Forelimb muscle (tissue), 1 donor: ENCODE results near the gene PLCZ1. TPM values are rescaled to one million over a fixed set of nuclear protein-coding genes. Genes with fewer than 3 reads are reported as not detected.
A peak's percentile ranks its signal among the peaks of the same experiment; 100 is the strongest.
"Not testable (repeated sequence)": the region's sequence is repeated elsewhere in the genome, so short reads cannot be mapped to it uniquely, and the experiment has no call there.

Experiments used
- DNase-seq: peaks from one replicate; pipeline ENCODE4 v3.0.0-alpha.2; 2013; ENCODE audit warnings: low read depth
- polyA plus RNA-seq: library from polyadenylated mRNA; unstranded; fragments of 120-200 nt; gene quantifications from one replicate; pipeline ENCODE4 v1.2.1, GENCODE V29; 2013; ENCODE audit not compliant: insufficient read length

The PLCZ1 gene
- polyA plus RNA-seq, 1 donor = 0.16 TPM

DNA sequence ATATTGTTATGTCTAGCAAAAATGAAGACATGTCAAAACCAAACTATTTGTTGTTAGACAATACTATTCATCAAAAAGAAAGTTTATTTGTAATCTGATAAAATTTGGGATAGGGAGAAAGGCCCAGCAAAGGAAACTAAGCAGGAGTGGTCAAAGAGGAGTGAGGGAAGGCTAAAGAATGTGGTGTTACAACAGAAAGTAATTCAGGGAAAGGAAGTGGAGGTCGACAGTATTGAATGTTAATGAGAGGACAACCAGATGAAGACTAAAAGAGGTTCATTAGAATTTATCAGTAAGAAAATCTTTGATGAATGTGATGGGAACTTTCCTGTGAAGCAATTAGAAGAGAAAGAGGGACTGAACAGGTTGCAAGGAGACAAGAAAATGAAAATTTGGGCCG lies 33.9 kb downstream of the PLCZ1 start:
- no peak for DNase-seq

- no peak for DNase-seq
These were observed 34.5 kb downstream of the PLCZ1 start for GRCh38 chr12:18703321-18703720.

GRCh38 chr12:18700271-18700670 lies 37.5 kb downstream of the PLCZ1 start:
- DNase-seq = no peak

GRCh38 chr12:18696971-18697602 lies 40.7 kb downstream of the PLCZ1 start:
- DNase-seq = no peak

DNA sequence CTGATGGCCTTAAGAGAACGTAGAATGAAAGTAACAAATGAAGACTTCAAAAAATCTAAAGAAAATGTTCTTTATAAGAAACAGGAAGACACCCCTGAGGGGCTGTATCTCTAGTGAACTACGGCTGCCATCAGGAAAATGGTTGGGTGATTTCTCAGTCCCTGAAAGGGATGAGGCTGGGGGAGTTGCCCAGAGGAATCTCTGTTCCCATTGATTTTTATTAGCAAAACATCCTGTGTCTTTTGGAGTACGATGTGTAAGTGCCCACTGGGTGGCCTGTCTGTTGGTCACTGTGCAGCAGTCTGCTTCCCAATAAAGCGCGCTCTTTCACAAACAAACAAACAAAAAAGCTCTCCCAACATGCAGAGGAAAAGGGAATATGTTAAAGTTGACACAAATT lies 43.8 kb downstream of the PLCZ1 start:
- not testable (repeated sequence) for DNase-seq

- DNase-seq = no peak
These were observed 47.2 kb downstream of the PLCZ1 start for GRCh38 chr12:18690653-18691052.

DNA sequence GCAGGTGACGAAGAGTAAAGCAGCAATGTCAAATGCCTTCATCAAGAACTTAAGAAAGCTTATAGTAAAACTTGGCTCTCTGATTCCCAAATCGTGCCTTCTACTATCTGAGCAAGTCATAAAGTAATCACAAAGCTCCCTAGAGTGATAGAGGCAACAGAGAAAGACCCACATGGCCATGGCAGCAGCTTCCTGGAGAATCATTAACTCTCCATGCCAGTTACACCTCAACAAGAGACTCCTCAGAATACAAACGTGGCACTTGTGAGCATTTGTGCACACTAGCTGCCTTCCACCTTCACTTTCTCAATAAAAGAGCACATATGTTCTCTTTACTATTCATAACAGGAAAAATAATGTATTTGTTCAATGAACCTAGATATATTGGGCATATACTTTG lies 48.0 kb downstream of the PLCZ1 start:
- no peak for DNase-seq

DNA sequence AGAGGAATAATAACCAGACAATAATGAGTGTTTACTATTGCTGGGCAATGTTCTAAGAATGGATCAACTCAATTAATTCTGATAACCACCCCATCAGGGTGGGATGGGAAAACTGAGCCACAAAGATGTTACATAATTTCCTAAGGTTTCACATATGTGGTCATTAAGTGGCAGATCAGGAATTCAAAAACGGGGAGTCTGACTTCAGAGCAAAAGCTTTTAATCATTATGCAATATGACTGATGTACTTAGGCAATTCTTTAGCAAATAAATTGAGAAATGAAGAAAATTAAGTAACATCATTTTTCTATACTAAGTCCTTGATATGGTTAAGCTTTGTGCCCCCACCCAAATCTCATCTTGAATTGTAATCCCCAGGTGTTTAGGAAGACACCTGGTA lies 53.4 kb downstream of the PLCZ1 start:
- DNase-seq = no peak

- no peak for DNase-seq
These were observed 54.3 kb downstream of the PLCZ1 start for GRCh38 chr12:18683327-18684013.

- DNase-seq = no peak
These were observed 56.0 kb downstream of the PLCZ1 start for GRCh38 chr12:18681818-18682217.

- peak; percentile 11 for DNase-seq
These were observed 60.7 kb downstream of the PLCZ1 start for GRCh38 chr12:18676996-18677588.

- DNase-seq = no peak
These were observed 61.7 kb downstream of the PLCZ1 start for GRCh38 chr12:18676141-18676540.

- DNase-seq = no peak
These were observed 79.0 kb downstream of the PLCZ1 start for GRCh38 chr12:18658829-18659228.

- DNase-seq = no peak
These were observed 79.6 kb downstream of the PLCZ1 start for GRCh38 chr12:18658179-18658578.

- DNase-seq = no peak
These were observed 82.5 kb downstream of the PLCZ1 start for GRCh38 chr12:18655351-18655750.

GRCh38 chr12:18653465-18653864 lies 84.3 kb downstream of the PLCZ1 start:
- no peak for DNase-seq

- DNase-seq = no peak
These were observed 85.2 kb downstream of the PLCZ1 start for GRCh38 chr12:18652596-18652995.

- DNase-seq = no peak
These were observed 86.3 kb downstream of the PLCZ1 start for GRCh38 chr12:18651525-18651924.

DNA sequence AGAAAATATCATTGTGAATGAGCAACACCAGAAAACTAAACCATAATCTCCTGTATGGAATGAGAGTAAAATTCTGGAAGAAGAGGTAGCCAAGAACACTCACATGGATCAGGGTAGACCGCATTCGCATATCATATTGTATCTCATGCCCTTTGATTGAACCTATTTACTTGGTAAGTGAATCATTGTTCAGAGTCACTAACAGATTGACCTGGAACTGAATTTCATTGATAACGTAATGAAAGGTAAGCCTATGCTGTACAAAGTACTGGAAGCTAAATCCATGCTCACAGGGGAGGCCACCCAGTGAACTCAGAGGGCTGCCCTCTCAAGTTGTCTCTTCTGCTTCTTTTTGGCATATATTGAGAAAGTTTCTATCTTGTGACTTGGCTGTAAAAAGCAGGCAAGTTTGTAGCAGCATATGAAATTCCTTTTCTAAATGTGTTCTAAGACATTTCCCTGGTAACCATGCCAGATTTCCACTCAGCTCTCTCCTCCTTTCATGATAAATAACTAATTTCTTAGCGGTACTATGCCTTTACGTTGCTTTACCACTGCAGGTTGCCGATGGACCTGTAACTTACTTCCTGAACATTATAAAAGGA lies 91.4 kb downstream of the PLCZ1 start:
- peak; percentile 17 for DNase-seq

DNA sequence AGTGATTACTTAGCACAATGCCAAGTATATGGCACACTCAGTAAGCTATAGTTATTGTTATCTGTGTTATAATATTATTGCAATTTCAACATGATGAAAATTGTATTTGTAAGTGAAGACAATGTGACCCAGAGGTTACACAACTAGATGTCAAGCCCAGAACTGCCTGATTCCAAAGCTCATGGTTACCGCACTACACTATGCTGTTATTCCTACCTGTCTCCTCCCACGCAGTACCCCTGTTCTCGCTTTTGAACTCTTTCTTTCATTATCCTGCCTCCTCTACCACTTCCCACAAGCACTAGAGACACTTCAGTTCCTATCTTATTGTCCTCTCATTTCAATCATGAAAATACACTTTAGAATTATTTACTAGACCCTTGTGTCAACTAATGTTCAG lies 93.2 kb downstream of the PLCZ1 start:
- no peak for DNase-seq

DNA sequence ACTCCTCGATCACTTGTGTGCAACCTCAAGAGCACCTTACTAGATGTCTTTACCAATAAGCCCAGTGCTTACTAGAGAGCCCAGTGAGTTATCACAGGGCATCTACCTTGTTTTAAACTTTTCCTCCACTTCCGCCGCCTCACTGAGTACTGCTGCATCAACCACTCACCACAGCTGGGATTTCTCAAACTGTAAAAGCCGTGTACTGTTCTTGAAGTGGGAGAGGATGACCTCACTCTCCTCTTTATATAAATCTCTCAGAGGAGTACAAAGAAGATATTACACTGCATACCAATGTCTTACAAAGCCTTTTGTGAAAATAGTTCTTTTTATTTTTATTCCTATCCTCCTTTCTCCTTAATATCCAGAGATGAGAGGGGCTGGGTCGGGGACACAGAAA lies 94.1 kb downstream of the PLCZ1 start:
- peak; percentile 19 for DNase-seq

- DNase-seq = peak; percentile 11
These were observed 97.4 kb downstream of the PLCZ1 start for GRCh38 chr12:18640321-18640955.
